ENCODE data around the gene MLKL.
"Not testable (repeated sequence)": the region's sequence is repeated elsewhere in the genome, so short reads cannot be mapped to it uniquely, and the experiment has no call there.

DNA sequence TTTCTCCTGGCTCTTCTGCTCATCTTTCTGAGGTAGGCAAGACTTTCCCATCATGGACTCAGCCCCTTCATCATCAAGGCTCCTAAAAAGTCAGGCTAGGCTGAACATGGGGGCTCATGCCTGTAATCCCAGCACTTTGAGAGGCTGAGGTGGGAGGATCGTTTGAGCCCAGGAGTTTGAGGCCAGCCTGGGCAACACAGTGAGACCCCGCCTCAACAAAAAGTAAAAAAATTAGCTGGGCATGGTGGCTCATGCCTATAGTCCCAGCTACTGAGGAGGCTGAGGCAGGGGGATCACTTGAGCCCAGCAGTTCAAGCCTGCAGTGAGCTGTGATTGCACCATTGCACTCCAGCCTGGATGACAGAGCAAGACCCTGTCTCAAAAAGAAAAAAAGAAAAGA is 21.5 kb upstream of the MLKL start:
- TF ChIP-seq, protein P1, sequence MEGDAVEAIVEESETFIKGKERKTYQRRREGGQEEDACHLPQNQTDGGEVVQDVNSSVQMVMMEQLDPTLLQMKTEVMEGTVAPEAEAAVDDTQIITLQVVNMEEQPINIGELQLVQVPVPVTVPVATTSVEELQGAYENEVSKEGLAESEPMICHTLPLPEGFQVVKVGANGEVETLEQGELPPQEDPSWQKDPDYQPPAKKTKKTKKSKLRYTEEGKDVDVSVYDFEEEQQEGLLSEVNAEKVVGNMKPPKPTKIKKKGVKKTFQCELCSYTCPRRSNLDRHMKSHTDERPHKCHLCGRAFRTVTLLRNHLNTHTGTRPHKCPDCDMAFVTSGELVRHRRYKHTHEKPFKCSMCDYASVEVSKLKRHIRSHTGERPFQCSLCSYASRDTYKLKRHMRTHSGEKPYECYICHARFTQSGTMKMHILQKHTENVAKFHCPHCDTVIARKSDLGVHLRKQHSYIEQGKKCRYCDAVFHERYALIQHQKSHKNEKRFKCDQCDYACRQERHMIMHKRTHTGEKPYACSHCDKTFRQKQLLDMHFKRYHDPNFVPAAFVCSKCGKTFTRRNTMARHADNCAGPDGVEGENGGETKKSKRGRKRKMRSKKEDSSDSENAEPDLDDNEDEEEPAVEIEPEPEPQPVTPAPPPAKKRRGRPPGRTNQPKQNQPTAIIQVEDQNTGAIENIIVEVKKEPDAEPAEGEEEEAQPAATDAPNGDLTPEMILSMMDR (IDR thresholded peaks at IDR 0.05) = not testable (repeated sequence)
- TF ChIP-seq EP300, POLR2A (IDR thresholded peaks at IDR 0.05): not testable (repeated sequence)

All from ovary (tissue), 3 donors.